ENCODE data around the gene TMUB2. TPM values are rescaled to one million over a fixed set of nuclear protein-coding genes. Genes with fewer than 3 reads are reported as not detected.

Gene TMUB2
- total RNA-seq, 1 donor from 2014 or later: 41.4 TPM

- no peak for DNase-seq (ENCODE audit: low spot score)
Measured at GRCh38 chr17:44202756-44203155, 16.0 kb downstream of the TMUB2 start.

GRCh38 chr17:44203731-44204440 is 17.1 kb downstream of the TMUB2 start:
- DNase-seq (ENCODE audit: low spot score): no peak

- no peak for DNase-seq (ENCODE audit: low spot score)
Measured at GRCh38 chr17:44204441-44204882, 17.7 kb downstream of the TMUB2 start.

GRCh38 chr17:44205962-44206824 is 19.4 kb downstream of the TMUB2 start:
- DNase-seq (ENCODE audit: low spot score): no peak

- DNase-seq (ENCODE audit: low spot score): no peak
Measured at GRCh38 chr17:44206825-44207155, 20.0 kb downstream of the TMUB2 start.

- DNase-seq (ENCODE audit: low spot score): no peak
Measured at GRCh38 chr17:44207319-44207718, 20.5 kb downstream of the TMUB2 start.

- DNase-seq (ENCODE audit: low spot score): no peak
Measured at GRCh38 chr17:44207743-44208142, 21.0 kb downstream of the TMUB2 start.

- DNase-seq (ENCODE audit: low spot score): no peak
Measured at GRCh38 chr17:44209786-44210341, 23.1 kb downstream of the TMUB2 start.

GRCh38 chr17:44210342-44211192 is 23.8 kb downstream of the TMUB2 start:
- DNase-seq (ENCODE audit: low spot score): peak; percentile 86

GRCh38 chr17:44211281-44212265 is 24.8 kb downstream of the TMUB2 start:
- no peak for DNase-seq (ENCODE audit: low spot score)

- no peak for DNase-seq (ENCODE audit: low spot score)
Measured at GRCh38 chr17:44212507-44213402, 26.0 kb downstream of the TMUB2 start.

GRCh38 chr17:44213403-44214229 is 26.8 kb downstream of the TMUB2 start:
- no peak for DNase-seq (ENCODE audit: low spot score)

- no peak for DNase-seq (ENCODE audit: low spot score)
Measured at GRCh38 chr17:44214230-44214494, 27.4 kb downstream of the TMUB2 start.

GRCh38 chr17:44214896-44215295 is 28.1 kb downstream of the TMUB2 start:
- DNase-seq (ENCODE audit: low spot score): no peak

GRCh38 chr17:44216173-44216572 is 29.4 kb downstream of the TMUB2 start:
- DNase-seq (ENCODE audit: low spot score): no peak

- DNase-seq (ENCODE audit: low spot score): no peak
Measured at GRCh38 chr17:44216694-44217093, 29.9 kb downstream of the TMUB2 start.

- DNase-seq (ENCODE audit: low spot score): peak; percentile 64
Measured at GRCh38 chr17:44217738-44218343, 31.1 kb downstream of the TMUB2 start.

GRCh38 chr17:44218344-44219107 is 31.8 kb downstream of the TMUB2 start:
- DNase-seq (ENCODE audit: low spot score): peak; percentile 91

All from ureter (tissue), 1 donor.